Subcutaneous abdominal adipose tissue (tissue), 5 donors: Measurements from ENCODE around the gene GOLGA7B.
"Not testable (repeated sequence)": the region's sequence is repeated elsewhere in the genome, so short reads cannot be mapped to it uniquely, and the experiment has no call there.

Source experiments
- H3K27ac ChIP-seq: one replicate; pipeline ENCODE4 v1.7.0; 2013; ENCODE audit warnings: low read depth, mild to moderate bottlenecking, inconsistent platforms, low read length, moderate library complexity
- H3K27me3 ChIP-seq, 5 donors: one replicate each; pipeline ENCODE4 v1.7.0; 2013; ENCODE audit warnings: low read length in 5 of 5, inconsistent platforms in 1 of 5; ENCODE audit not compliant: control insufficient read depth in 5 of 5, insufficient read depth in 4 of 5
- H3K36me3 ChIP-seq, 5 donors: one replicate each; pipeline ENCODE4 v1.7.0; 2013; ENCODE audit warnings: low read length in 5 of 5; ENCODE audit not compliant: control insufficient read depth in 5 of 5, insufficient read depth in 5 of 5
- H3K4me1 ChIP-seq, 5 donors: one replicate each; pipeline ENCODE4 v1.7.0; 2013; ENCODE audit warnings: low read length in 5 of 5, mild to moderate bottlenecking in 3 of 5, moderate library complexity in 1 of 5; ENCODE audit not compliant: control insufficient read depth in 5 of 5, insufficient read depth in 5 of 5
- H3K4me3 ChIP-seq, 5 donors: one replicate each; pipeline ENCODE4 v1.7.0; 2013; ENCODE audit warnings: low read length in 5 of 5, low read depth in 1 of 5
- H3K9ac ChIP-seq, 5 donors: one replicate each; pipeline ENCODE4 v1.7.0; 2013; ENCODE audit warnings: low read length in 5 of 5, mild to moderate bottlenecking in 4 of 5, moderate library complexity in 3 of 5
- H3K9me3 ChIP-seq, 5 donors: one replicate each; pipeline ENCODE4 v1.7.0; 2013; ENCODE audit warnings: low read length in 5 of 5; ENCODE audit not compliant: control insufficient read depth in 5 of 5
- donor health status: healthy.
- donor health status: healthy.
- donor health status: healthy.
- donor health status: healthy.
- donor health status: healthy.

Gene GOLGA7B

DNA sequence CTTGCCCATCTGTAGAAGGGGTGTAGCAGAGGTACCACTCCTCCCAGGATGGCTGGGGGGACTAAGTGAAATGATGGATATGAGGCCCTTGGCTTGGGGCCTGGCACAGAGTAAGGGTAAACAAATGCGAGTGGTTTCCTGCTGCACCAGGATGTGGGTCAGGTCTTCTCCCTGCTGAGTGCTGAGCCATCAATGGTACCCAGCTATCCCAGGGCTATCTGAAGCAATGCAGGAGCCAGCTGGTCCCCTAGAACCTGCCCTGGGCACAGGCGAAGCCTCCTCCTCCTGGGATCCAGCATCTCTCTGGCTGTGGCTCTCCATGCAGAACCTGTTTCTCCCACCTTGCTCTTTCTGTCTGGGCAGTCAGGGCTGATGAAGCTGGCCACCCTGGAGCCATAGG lies 20.9 kb upstream of the GOLGA7B start:
- no peaks in the 10 kb centered on the region for H3K36me3 ChIP-seq
- H3K4me3 ChIP-seq = no peak overlapping the region
- H3K9me3 ChIP-seq = no peaks in the 10 kb centered on the region
- H3K27me3 ChIP-seq = peaks cover 0 to 12% (median 8%) of the 10 kb centered on the region in 5 donors
- H3K27ac ChIP-seq = no peak overlapping the region
- H3K4me1 ChIP-seq = peaks cover 0 to 28% (median 15%) of the 10 kb centered on the region in 5 donors
- H3K9ac ChIP-seq = no peak overlapping the region

DNA sequence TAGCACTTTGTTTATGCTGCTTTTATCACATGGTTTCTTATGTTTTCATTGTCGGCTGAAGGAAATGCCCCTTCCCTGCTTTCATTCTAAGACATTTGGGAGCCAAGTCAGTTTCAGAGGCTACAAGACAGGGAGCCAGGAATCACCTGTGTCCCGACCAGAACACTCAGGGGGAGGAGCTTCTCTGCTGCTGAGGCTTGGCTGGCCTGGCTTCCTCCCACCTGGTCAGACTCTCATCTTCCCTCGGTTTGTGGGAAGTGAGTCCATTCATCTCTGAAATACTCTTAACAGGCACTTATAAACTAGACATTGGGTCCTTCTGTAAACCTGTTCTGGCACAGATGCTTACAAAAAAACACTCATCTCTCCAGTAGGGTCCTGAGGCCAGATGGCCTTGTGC lies 19.6 kb upstream of the GOLGA7B start:
- no peak overlapping the region for H3K4me3 ChIP-seq
- H3K27ac ChIP-seq = no peak overlapping the region
- H3K9me3 ChIP-seq = no peaks in the 10 kb centered on the region
- H3K27me3 ChIP-seq = peaks cover 0 to 12% (median 9%) of the 10 kb centered on the region in 5 donors
- H3K9ac ChIP-seq = no peak overlapping the region
- no peaks in the 10 kb centered on the region for H3K36me3 ChIP-seq
- peaks cover 0 to 19% (median 13%) of the 10 kb centered on the region in 5 donors for H3K4me1 ChIP-seq

DNA sequence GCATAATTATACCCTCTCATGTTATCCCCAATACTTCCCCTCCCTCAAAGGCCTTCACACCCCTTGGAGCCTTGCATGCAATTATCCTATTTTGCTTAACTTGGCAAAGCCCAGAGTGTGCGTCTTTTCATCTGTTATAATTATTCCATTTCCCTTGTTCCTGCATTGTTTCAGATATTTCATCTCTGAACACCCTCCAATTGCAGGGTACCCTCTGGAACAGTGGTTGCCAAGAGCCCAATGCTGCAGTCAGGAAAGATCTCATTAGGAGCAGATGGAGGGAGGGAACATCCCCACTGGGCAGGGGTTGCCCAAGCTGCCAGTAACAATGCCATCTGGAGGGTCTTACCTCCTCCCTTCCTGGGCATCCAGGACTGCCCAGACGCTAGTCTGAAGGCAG lies 18.4 kb upstream of the GOLGA7B start:
- peaks cover 0 to 12% (median 9%) of the 10 kb centered on the region in 5 donors for H3K27me3 ChIP-seq
- peaks cover 0 to 10% (median 3%) of the 10 kb centered on the region in 5 donors for H3K4me1 ChIP-seq

GRCh38 chr10:97836446-97836845 lies 13.2 kb upstream of the GOLGA7B start:
- H3K27ac ChIP-seq = no peak overlapping the region
- no peaks in the 10 kb centered on the region for H3K9me3 ChIP-seq
- no peaks in the 10 kb centered on the region for H3K36me3 ChIP-seq
- H3K9ac ChIP-seq = no peak overlapping the region
- H3K27me3 ChIP-seq = peaks cover 0 to 13% (median 5%) of the 10 kb centered on the region in 5 donors
- H3K4me3 ChIP-seq = no peak overlapping the region
- H3K4me1 ChIP-seq = peaks cover 0 to 6% (median 3%) of the 10 kb centered on the region in 5 donors

More for the DNA sequence above, 18.4 kb upstream of the GOLGA7B start:
- H3K36me3 ChIP-seq = no peaks in the 10 kb centered on the region
- H3K27ac ChIP-seq = no peak overlapping the region
- no peaks in the 10 kb centered on the region for H3K9me3 ChIP-seq
- H3K9ac ChIP-seq = no peak overlapping the region
- H3K4me3 ChIP-seq = no peak overlapping the region

DNA sequence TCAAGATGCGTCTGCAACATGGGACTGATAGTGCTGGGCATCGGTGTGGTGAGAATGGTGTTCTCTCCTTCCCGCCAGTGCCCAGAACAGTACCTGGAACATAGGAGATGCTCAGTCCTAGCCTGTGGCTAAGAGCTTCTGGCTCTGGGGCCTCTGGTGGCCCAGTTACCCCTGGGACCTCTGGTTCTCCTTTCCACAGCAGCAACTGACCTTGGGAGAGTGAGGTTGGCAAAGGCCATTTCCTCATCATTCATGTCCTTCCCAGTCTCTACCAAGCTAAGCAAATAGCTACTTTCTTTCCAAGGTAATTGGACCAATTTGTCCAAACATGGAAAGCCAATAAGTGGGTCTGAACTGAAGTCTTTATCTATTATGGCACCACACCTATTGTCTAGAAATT lies 11.6 kb upstream of the GOLGA7B start:
- no peak overlapping the region for H3K27ac ChIP-seq

DNA sequence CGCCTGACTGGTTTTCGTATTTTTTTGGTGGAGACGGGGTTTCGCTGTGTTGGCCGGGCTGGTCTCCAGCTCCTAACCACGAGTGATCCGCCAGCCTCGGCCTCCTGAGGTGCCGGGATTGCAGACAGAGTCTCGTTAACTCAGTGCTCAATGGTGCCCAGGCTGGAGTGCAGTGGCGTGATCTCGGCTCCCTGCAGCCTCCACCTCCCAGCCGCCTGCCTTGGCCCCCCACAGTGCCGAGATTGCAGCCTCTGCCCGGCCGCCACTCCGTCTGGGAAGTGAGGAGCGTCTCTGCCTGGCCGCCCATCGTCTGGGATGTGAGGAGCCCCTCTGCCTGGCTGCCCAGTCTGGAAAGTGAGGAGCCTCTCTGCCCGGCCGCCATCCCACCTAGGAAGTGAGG lies 8.5 kb upstream of the GOLGA7B start:
- not testable (repeated sequence) for H3K27ac ChIP-seq, H3K27me3 ChIP-seq, H3K4me1 ChIP-seq, H3K36me3 ChIP-seq, H3K9me3 ChIP-seq, H3K4me3 ChIP-seq, H3K9ac ChIP-seq

More for the DNA sequence above, 11.6 kb upstream of the GOLGA7B start:
- no peak overlapping the region for H3K4me3 ChIP-seq
- H3K36me3 ChIP-seq = no peaks in the 10 kb centered on the region
- H3K27me3 ChIP-seq = peaks cover 0 to 7% (median 0%) of the 10 kb centered on the region in 5 donors
- peaks cover 0 to 6% (median 3%) of the 10 kb centered on the region in 5 donors for H3K4me1 ChIP-seq
- H3K9me3 ChIP-seq = no peaks in the 10 kb centered on the region
- no peak overlapping the region for H3K9ac ChIP-seq

DNA sequence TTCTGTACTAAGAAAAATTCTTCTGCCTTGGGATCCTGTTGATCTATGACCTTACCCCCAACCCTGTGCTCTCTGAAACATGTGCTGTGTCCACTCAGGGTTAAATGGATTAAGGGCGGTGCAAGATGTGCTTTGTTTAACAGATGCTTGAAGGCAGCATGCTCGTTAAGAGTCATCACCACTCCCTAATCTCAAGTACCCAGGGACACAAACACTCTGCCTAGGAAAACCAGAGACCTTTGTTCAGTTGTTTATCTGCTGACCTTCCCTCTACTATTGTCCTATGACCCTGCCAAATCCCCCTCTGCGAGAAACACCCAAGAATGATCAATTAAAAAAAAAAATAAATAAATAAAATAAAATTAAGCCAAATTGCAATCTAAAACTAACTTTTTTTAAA lies 7.5 kb upstream of the GOLGA7B start:
- H3K36me3 ChIP-seq, H3K9me3 ChIP-seq, H3K27ac ChIP-seq, H3K4me3 ChIP-seq, H3K4me1 ChIP-seq, H3K27me3 ChIP-seq, H3K9ac ChIP-seq: not testable (repeated sequence)

DNA sequence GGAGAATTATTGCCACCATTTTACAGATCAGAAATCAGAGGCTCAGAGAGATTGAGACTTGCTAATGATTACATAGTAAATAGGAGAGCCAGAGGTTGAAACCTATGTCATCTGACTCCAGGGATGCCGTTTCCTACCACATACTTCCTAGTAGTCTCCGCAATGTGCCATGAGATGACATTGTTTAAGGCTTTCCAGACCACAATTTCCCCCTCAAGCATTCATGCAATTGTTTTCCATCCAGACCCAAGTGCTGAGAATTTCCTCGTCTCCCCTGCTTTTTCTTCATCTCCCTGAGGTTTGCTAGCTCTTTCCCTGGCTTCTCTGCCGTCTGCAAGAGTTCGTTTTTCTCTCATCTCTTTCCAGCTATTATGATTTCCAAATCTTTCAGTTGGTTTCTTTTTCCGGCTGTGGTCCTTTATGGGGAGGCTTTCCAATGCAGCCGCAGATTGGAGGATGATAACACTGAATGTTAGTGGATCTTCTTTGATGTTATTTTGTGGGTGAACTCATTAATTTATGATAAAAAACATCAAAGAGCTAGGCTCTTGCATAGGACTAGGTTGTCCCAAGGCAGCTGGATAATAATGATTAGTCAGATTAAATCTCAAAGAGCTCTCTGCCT lies 6.9 kb upstream of the GOLGA7B start:
- H3K9ac ChIP-seq = no peak overlapping the region
- H3K27me3 ChIP-seq = peaks cover 0 to 2% (median 0%) of the 10 kb centered on the region in 5 donors
- peaks cover 0 to 4% (median 0%) of the 10 kb centered on the region in 5 donors for H3K9me3 ChIP-seq
- H3K36me3 ChIP-seq = no peaks in the 10 kb centered on the region
- H3K27ac ChIP-seq = no peak overlapping the region
- no peak overlapping the region for H3K4me3 ChIP-seq
- peaks cover 0 to 6% (median 3%) of the 10 kb centered on the region in 5 donors for H3K4me1 ChIP-seq

- H3K27me3 ChIP-seq = peaks cover 0 to 3% (median 0%) of the 10 kb centered on the region in 5 donors
- no peaks in the 10 kb centered on the region for H3K36me3 ChIP-seq
- no peak overlapping the region for H3K9ac ChIP-seq
- H3K4me1 ChIP-seq = peaks cover 0 to 6% (median 3%) of the 10 kb centered on the region in 5 donors
- H3K9me3 ChIP-seq = peaks cover 0 to 4% (median 0%) of the 10 kb centered on the region in 5 donors
- no peak overlapping the region for H3K4me3 ChIP-seq
- no peak overlapping the region for H3K27ac ChIP-seq
Measured at GRCh38 chr10:97843281-97843671, 6.4 kb upstream of the GOLGA7B start.

DNA sequence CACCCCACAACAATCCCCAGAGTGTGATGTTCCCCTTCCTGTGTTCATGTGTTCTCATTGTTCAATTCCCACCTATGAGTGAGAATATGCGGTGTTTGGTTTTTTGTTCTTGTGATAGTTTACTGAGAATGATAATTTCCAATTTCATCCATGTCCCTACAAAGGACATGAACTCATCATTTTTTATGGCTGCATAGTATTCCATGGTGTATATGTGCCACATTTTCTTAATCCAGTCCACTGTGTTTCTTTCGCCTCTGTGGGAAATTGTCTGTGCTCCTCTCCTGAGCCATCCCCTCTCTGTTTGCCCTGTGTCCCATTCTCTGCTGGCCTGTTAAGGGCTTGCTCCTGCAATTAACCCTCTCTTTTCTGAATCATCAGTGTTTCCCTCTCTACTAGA lies 5.7 kb upstream of the GOLGA7B start:
- not testable (repeated sequence) for H3K27ac ChIP-seq, H3K9me3 ChIP-seq, H3K36me3 ChIP-seq, H3K4me1 ChIP-seq, H3K27me3 ChIP-seq, H3K4me3 ChIP-seq, H3K9ac ChIP-seq
